Activated CD4-positive, alpha-beta T cell treated with anti-CD3 and anti-CD28 coated beads, Interleukin-2, amount 50 U/mL, for 48 hours (primary cell): ENCODE results near the gene CD300LB.
"Not testable (repeated sequence)": the region's sequence is repeated elsewhere in the genome, so short reads cannot be mapped to it uniquely, and the experiment has no call there.

Experiments
- DNase-seq, 2 experiments: peaks; one replicate each; pipeline ENCODE4 v3.0.0-alpha.2; 2020

CD300LB gene

DNA sequence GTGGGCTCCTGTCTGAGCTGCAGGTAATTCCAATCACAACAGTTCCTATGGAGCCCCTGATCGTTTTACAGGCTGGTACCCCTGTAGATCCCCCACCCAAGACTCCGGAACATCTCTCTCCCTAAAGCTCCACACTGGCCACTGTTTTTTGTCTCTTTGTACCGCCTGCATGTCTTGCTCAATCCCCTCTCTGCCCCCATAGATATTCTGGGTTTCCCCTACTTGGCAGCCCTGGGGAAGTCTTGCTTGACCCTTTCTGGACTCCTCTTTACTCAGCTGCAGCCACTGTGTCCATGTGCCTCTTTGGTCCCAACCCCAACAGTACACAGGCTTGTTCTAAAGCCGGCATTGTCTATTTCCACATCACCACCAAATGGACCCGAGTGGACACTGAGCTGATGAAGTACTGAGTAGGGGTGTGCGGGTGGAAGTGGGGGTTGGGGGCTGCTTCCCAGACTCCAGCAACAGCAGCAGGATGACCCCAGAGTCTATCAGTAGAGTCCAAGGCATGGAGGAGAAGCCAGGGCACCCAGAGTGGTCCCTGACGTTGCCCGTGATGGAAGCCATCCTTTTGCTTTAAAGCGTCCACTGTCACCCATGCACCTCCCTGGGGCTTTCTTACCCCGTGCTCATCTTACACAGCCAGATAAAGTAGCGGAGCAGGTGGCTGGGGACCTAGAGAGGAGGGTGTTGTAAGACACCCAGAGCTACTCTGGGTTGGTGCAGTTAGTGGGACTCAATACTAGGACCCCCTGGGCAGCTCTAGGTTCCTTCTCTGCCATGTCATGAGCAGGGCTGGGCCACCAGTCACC, 6.4 kb downstream of the CD300LB start:
- no peak for DNase-seq

DNA sequence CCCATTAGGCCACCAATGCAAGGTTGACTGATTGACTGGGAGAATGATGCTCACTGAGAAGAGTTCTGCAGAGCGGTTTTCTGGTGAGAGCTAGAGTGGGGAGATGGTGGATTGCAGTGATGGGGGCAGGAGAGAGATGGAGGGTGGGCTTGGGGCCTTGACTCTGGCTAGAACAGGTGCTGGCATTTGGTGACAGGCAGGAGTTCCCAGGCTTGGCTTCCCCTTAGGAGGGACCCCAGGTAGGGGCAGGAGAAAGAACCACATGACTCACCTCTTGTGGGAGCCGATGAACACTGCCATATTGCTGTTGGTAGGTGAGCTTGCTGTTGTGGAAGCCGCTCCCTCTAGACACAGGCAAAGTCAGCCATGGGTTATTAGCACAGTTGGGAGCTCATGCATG, 8.0 kb downstream of the CD300LB start:
- no peak for DNase-seq

DNA sequence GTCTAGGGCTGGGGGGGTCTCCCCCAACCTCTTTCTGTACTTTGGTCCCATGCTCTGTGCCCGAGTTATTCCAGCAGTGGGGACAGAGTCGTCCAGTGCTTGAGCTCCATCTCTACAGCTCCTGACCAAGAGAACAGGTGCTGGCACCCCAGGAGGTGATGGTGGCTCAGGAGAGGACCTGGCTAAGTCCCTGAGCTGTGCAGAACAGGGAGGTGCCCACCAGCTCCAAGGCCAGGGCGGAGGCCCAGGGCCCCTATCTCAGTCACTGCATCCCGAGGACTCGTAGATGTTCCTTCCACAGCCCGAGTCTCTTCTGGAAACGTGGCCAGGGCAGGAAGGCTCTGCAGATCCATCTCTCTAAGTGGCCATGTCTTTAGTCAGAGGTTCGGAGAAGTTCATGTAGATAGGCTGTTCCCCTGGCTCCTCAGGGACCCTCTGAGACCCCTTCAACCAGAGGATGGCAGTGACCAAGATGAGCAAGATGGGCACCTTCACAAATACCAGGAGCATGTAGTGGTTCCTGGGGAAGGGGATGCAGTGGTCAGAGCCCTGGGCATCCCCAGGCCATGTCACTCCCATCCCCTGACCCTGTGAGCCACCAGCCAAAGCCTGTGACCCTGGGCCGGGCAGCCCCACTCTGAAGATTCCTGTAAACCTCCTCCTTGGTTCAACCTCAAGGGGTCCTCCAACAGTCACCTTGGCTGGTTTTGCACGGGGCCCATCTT, 8.7 kb downstream of the CD300LB start:
- DNase-seq, result no peak

DNA sequence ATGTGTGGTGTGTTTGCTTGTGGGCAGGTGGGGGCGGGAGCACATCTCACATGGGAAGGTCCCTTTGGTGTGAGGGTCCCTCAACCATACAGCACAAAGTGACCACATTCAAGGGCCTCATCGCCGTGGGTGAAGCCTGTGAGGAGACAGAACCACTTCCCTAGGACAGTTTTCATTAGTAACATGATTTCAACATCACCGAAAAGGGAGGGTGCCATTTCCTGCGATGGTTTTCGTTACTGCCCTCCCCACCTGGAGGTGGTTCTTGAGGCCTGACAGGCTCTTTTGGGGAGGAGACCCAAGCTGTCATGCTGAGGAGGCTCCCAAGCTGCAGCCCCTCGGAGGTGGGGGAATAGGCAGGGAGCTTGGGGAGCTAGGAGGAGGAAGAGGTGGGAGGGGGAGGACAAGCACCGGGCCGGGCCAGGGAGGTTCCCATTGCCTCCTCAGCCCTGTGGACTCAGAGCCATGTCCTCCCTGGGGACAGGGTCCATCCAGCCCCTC, 9.5 kb downstream of the CD300LB start:
- no peak for DNase-seq

DNA sequence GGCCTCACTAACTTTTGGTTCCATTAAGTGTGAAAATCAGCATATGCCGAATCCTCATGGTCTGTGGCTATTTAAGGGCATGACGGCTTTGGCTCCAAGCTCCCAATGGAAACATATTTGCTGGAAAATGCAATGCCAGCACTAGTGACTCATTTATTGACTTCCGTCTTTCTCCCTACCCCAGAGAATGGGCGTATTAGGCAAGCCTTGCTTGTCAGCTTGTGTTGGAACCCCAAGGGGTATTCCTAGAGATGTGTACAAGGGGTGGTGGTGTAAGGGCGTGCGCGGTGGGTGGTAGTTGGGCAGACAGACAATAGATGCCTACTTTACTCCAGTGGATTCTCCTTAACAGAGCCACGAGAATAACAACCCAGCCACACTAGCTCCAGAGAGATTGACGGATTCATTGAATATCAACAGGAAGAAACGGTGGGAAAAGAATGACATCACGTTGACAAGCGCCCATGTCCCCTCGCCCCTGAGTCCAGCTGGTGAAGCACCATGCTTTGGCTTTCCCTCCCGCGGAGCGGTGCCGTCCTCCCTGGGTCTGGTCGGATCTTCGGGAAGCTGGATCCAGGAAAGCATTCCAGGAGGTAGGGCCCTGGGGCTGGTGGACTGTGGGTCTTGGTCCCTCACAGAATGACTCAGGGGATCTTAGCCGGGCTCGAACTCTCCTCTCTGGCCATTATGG, 10.3 kb downstream of the CD300LB start:
- DNase-seq, result no peak

DNA sequence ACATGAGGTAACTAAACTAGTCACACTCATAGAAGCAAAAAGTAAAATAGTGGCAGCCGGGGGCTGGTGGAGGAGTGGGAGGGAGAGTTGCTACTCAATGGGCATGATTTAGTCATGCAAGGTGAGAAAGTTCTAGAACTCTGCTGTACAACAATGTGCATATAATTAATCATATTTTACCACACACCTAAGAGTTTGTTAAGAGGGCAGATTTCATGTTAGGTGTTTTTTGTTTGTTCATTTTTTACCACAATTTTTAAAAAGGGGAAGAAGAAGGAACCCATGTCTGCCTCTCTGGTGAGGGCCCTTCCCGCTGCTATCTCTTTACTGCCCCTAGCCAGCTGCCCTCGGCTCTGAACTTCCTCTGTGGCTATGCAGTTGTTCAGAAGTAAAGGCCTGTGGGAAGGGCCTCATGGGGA, 11.2 kb downstream of the CD300LB start:
- peak in 1 of 2 experiments; percentile 18 for DNase-seq

DNA sequence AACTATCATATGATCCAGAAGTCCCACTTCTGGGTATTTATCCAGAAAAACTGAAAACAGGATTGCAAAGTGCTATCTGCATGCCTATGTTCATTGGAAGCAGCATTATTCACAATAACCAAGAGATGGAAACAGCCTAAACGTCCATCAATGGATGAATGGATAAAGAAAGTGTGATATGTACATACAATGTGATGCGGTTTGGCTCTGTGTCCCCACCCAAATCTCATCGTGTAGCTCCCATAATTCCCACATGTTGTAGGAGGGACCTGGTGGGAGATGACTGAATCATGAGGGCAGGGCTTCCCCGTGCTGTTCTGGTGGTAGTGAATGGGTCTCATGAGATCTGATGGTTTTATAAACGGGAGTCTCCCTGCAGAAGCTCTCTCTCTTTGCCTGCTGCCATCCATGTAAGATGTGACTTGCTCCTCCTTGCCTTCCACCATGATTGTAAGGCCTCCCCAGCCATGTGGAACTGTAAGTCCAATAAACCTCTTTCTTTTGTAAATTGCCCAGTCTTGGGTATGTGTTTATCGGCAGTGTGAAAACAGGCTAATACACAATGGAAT, 12.8 kb downstream of the CD300LB start:
- DNase-seq, result not testable (repeated sequence)

DNA sequence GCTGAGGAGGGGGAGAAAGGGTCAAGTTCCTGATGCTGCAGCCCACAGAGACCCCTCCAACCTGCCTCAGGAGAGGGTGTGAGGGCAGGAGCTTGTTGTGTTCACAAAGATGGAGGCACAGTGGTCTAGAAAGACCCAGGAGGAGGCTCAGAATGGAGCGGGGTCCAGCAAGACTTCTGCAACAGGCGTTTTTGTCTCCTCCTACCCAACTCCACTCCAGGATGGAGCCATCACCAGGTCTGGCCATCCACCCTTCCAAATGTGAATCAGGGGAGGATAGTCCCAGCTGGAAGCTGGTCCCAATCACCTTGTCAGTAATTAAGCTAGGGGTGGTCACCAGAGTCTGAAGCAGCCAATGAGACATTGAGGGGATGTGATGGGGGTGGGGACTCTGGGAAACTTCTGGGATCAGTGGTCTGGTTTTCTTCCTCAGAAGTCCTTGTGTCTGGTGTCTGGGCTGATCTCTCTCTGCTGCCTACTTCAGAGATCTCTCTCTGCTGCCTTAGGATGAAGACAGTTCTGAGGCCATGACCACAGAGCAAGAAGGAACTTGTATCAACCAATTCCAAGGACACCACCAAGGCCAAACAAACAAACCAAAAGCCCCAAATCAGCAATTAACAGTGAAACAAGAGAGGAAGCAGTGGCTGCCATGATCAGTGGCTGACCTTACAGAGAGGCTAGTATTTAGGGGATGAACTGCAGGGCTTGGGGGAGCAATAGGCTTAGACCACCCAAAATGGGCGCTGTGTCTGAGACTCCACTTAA, 14.5 kb downstream of the CD300LB start:
- DNase-seq, result no peak

DNA sequence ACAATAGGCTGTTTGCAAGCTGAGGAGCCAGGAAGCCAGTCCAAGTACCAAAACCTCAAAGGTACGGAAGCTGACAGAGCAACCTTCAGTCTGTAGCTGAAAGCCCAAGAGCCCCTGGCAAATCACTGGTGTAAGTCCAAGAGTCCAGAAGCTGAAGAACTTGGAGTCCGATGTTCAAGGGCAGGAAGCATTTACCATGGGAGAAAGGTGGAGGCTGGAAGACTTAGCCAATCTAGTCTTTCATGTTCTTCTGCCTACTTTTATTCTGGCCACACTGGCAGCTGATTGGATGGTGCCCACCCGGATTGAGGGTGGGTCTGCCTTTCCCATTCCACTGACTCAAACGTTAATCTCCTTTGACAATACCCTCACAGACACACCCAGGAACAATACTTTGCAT, 15.3 kb downstream of the CD300LB start:
- no peak for DNase-seq

DNA sequence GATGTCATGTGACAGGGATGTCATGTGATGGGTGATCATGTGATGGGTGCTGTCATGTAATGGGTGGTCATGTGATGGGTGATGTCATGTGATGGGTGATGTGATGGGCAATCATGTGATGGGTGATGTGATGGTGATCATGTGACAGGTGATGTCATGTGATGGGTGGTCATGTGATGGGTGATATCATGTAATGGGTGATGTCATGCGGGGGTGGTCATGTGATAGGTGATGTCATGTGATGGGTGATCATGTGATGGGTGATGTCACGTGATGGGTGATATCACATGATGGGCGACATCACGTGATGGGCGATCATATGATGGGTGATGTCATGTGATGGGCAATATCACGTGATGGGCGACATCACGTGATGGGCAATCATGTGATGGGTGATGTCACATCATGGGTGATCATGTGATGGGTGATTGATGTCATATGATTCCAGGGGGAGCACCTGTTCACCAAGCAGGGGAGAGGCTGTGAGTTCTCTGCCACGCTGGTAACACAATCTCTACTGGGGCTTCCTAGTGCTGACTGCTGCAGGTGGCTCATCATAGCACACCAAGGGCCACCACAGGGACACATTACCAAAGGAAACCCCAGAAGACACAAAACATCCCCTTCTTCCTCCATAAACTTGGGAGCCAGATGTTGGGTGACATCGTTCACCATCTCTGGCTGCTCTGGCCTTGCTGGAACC, 16.5 kb downstream of the CD300LB start:
- no peak for DNase-seq

DNA sequence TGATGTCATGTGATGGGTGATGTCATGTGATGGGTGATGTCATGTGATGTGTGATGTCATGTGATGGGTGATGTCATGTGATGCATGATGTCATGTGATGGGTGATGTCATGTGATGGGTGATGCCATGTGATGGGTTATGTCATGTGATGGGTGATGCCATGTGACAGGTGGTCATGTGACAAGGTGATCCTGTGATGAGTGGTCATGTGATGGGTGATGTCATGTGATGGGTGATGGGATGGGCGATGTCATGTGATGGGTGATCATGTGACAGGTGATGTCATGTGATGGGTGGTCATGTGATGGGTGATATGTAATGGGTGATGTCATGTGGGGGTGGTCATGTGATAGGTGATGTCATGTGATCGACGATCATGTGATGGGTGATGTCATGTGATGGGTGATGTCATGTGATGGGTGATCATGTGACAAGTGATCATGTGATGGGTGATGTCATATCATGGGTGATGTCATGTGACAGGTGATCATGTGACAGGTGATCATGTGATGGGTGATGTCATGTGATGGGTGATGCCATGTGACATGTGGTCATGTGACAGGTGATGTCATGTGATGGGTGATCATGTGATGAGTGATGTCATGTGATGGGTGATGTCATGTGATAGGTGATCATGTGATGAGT, 17.2 kb downstream of the CD300LB start:
- DNase-seq, result peak; percentile 32 to 46

DNA sequence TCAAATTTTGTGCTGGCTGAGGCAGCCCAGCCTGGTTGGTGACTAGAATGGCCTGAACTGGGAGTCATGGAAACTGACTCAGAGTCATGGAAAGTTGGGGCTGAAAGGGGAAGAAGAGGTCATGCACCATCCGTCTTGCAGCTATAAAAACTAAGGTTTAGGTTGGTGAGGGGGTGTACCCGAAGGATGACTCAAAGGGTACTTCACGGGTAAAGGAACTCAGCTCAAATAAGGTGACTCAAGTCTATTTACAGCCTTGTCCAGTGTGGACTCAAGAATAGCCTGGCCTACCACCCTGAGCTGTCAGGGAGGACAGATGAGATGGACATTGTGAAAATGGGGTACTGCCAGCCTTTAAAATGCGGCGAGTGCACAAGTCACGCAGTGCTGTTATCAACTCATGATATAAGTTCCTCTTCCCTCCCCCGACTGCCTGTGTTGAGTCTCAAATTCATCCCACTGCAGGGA, 18.6 kb downstream of the CD300LB start:
- DNase-seq, result peak; percentile 52 to 66

DNA sequence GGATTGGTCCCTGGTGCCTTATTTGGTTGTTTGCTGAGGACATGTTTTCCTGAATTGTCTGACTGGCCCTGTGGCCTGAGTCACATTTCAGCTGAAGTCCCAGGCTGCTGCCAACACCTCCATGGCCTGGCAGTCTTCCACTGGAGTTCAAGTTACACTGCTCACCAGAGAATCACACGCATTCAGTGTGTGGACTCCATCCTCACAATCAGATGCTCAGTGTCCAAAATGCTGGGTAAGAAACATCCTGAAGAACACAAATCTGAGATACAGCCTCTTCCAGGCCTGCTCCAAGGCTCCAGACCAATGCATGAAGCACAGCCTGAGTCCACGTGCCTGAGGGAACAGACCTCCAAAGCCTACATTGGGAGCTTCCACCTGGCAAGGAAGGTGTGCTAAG, 19.2 kb downstream of the CD300LB start:
- no peak for DNase-seq

DNA sequence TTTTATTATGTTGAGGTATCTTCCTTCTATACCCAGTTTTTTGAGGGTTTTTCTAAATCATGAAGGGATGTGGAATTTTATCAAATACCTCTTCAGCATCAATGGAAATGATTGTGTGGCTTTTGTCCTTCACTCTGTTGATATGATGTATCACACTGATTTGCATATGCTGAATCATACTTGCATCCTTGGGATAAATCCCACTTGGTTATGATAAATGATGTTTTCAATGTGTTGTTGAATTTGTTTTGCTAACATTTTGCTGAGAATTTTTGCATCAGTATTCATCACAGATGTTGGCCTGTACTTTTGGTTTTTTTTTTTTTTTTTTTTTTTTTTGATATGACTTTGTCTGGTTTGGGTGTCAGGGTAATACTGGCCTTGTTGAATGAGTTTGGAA, 23.1 kb downstream of the CD300LB start:
- DNase-seq, result no peak

DNA sequence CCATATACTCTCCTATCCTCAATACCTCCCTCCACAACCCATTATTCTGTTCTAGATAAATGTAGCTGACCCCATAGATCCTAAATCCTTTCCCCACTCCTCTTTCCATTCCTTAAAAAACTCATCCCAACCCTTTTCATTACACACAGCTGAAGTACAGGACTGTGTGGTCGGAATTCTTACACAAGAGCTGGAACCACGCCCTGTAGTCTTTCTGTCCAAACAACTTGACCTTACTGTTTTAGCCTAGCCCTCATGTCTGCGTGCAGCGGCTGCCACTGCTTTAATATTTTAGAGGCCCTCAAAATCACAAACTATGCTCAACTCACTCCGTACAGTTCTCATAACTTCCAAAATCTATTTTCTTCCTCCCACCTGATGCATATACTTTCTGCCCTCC, 27.3 kb downstream of the CD300LB start:
- DNase-seq, result not testable (repeated sequence)

DNA sequence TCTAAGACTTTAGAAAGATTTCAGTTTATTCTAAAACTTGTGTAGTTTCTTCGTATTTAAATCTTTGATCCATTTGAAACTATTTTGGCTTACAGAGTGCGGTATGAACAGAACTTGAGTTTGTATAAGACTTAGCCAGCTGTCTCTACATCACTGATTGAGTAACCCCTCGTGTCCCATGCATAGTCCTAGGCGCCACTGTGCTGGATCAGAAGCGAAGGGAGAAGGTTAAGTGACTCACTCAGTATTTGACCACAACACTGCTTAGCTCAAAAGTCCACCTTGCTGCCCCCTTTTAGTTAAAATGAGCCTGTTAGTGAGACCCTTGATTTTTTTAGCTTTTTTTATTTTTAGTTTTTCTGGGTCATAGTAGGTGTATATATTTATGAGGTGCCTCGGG, 28.4 kb downstream of the CD300LB start:
- DNase-seq, result no peak

DNA sequence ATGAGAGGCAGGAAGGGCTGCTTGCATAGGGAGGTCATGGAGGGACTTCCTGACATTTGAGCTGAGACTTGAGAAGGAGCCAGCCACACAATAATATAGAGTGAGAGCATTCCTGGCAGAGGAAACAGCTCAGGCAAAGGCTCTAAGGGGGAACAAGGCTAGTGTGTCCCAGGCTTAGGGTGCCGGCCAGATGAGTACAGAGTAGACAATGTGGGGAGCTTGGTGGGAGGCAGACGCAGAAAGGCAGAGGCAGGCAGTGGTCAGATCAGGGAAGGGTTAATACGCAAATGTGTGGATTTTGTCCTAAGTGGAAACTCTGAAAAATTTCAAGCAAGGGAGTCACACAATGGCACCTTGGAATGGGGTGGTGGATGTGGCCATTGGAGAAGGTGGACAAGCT, 31.3 kb downstream of the CD300LB start:
- DNase-seq, result no peak

DNA sequence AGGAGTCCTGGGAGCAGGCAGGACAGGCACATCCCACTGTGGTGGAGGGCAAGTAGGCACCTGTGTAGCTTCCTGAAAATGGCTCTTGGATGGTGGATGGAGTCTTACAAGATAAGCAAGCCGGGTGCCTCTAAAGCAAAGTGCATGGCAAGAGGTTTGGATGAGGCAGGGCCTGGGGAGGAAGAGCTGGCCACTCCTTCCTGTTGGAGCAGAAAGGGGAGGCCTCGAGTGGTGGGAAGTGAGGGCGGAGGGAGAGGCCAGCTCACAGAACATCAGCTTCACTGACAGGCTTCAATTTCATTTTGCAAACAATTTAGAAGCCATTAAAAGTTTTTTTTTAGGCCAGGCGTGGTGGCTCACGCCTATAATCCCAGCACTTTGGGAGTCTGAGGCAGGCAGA, 33.8 kb downstream of the CD300LB start:
- no peak for DNase-seq

DNA sequence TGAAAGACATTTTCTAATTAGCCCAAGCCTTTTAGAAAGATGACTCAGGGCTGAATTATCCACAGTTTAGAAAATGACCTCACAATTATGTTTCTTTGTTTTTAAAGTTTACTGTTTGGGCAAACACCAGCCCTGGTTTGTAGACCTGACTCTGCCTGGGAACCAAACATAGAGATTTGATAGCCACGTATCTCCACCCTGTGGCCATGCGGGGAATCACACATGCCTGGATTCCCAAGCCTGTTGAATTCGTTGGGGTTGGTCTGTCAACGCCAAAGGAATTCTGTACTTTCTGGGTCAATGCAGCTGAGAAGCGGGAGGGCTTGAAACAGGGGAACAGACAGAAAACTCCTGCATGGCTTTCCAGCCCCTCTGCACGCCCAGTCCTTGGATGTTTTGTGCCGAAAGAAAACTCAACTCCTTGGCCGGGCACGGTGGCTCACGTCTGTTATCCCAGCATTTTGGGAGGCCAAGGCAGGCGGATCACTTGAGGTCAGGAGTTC, 37.9 kb downstream of the CD300LB start:
- peak; percentile 73 to 81 for DNase-seq

DNA sequence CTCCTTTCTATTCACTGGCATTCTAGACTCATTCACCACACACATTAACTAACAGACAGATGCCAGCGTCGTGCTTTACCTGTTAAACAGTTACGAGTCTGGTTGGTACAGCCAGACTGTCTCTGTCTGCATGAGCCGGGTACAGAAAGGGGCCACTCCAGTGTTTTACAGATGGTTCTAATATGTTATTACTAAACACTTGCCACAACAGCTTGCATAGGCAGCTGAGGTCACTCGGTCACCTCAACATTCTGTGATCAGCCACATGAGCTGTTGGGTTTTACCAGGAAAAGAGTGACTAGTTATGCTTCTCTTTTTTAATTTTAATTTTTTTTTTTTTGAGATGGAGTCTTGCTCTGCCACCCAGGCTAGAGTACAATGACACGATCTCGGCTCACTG, 39.6 kb downstream of the CD300LB start:
- DNase-seq, result no peak

DNA sequence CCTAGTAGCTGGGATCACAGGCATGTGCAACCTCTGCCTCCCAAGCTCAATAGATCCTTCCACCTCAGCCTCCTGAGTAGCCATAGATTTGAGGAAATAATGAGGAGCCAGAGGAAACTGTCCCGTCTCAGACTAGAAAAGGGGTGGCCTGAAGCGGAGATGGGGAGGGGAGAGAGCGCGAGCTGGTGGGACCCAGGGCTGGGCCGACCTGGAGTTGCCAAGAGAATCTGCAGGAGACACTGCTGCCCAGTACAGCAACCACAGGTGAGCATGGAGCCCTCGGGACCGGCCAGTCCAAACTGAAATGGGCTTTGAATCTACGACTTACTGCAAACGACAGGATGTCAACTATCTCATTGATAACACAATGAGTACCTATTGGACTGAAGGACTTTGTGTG, 40.6 kb downstream of the CD300LB start:
- no peak for DNase-seq
